PC-3 (cell line): Measurements from ENCODE around the gene JAG2. TPM values are rescaled to one million over a fixed set of nuclear protein-coding genes. Genes with fewer than 3 reads are reported as not detected.

Source experiments
- ATAC-seq: fragments of 200-7000 bp; cut with Tn5 transposase; 2 replicates; pipeline ENCODE4 v1.9.1; 2020; ENCODE audit warnings: mild to moderate bottlenecking, moderate library complexity
- BruUV-seq: library from RNA; stranded (reverse); fragments of 400-500 nt; replicated peaks from 2 replicates; lab custom pipeline; 2021; lab: Mats Ljungman, UMichigan
- CTCF ChIA-PET: fragments of 300-600 bp; sonication (Branson Sonifier 250); formaldehyde crosslinking; loops from one replicate; lab custom pipeline; 2022; ENCODE audit warnings: antibody characterized with exemption; lab: Charles Lee
- POLR2A ChIA-PET: fragments of 300-600 bp; sonication (Branson Sonifier 250); formaldehyde crosslinking; loops from one replicate; lab custom pipeline; 2022; ENCODE audit warnings: antibody characterized with exemption; ENCODE audit not compliant: unreplicated experiment; lab: Charles Lee
- DNase-seq: peaks from one replicate; pipeline ENCODE4 v3.0.0-alpha.2; 2015
- H2AFZ ChIP-seq: fragments of 300-600 bp; sonication (generic); 2 replicates; pipeline ENCODE4 v1.6.0; 2016; ENCODE audit warnings: antibody characterized with exemption, low read length
- H3F3A ChIP-seq: fragments of 300-600 bp; sonication (generic); one replicate; pipeline ENCODE4 v1.6.0; 2017; ENCODE audit warnings: antibody characterized with exemption, low read length, control low read depth, mild to moderate bottlenecking; ENCODE audit not compliant: unreplicated experiment
- H3K27ac ChIP-seq: fragments of 300-600 bp; sonication (generic); 2 replicates; pipeline ENCODE4 v1.5.1; 2016; ENCODE audit warnings: mild to moderate bottlenecking, low read length
- H3K27me3 ChIP-seq: fragments of 300-600 bp; sonication (generic); 2 replicates; pipeline ENCODE4 v1.6.1; 2016; ENCODE audit warnings: low read length, mixed read lengths
- H3K36me3 ChIP-seq: fragments of 300-600 bp; sonication (generic); 2 replicates; pipeline ENCODE4 v1.6.1; 2016; ENCODE audit warnings: low read depth, mixed run types, low read length, mixed read lengths
- H3K4me1 ChIP-seq: fragments of 300-600 bp; sonication (generic); 2 replicates; pipeline ENCODE4 v1.5.1; 2016; ENCODE audit warnings: low read length; ENCODE audit not compliant: insufficient read depth
- H3K4me2 ChIP-seq: fragments of 300-600 bp; sonication (generic); 2 replicates; pipeline ENCODE4 v1.6.0; 2016; ENCODE audit warnings: low read length
- H3K4me3 ChIP-seq: fragments of 300-600 bp; sonication (generic); 2 replicates; pipeline ENCODE4 v1.5.1; 2016; ENCODE audit warnings: mild to moderate bottlenecking, low read length, mixed read lengths
- H3K79me2 ChIP-seq: fragments of 300-600 bp; sonication (generic); 2 replicates; pipeline ENCODE4 v1.6.1; 2017; ENCODE audit warnings: low read length, mixed read lengths
- H3K9ac ChIP-seq: fragments of 300-600 bp; sonication (generic); 2 replicates; pipeline ENCODE4 v1.6.0; 2016; ENCODE audit warnings: mild to moderate bottlenecking, low read length
- H3K9me2 ChIP-seq: fragments of 300-600 bp; sonication (generic); replicated peaks from 2 replicates; pipeline ENCODE4 v1.6.1; 2016; ENCODE audit warnings: mixed run types, low read length, mixed read lengths
- H3K9me3 ChIP-seq: fragments of 300-600 bp; sonication (generic); 2 replicates; pipeline ENCODE4 v1.6.1; 2016; ENCODE audit warnings: low read length, mixed read lengths
- H4K20me1 ChIP-seq: fragments of 300-600 bp; sonication (generic); 2 replicates; pipeline ENCODE4 v1.6.1; 2016; ENCODE audit warnings: low read length, mixed read lengths
- CTCF ChIP-seq: fragments of 300-600 bp; sonication (generic); conservative IDR thresholded peaks from 2 replicates; pipeline ENCODE4 v1.5.1; 2017; ENCODE audit warnings: antibody characterized with exemption, low read depth, mild to moderate bottlenecking, low read length
- EZH2 ChIP-seq: fragments of 300-600 bp; sonication (generic); IDR thresholded peaks from one replicate; pipeline ENCODE4 v1.6.1; 2017; ENCODE audit warnings: antibody characterized with exemption, mild to moderate bottlenecking, low read length; ENCODE audit not compliant: unreplicated experiment
- EZH2phosphoT487 ChIP-seq: fragments of 300-600 bp; sonication (generic); IDR thresholded peaks from 2 replicates; pipeline ENCODE4 v1.6.1; 2018; ENCODE audit warnings: mild to moderate bottlenecking, antibody characterized with exemption, low read length, borderline replicate concordance
- intact Hi-C: fragments of 100-400 bp; cut with micrococcal nuclease; formaldehyde crosslinking; loops from 2 replicates; pipeline ENCODE4 v1.9.0; 2023
- total RNA-seq: library from RNA; depleted of rRNA; stranded (reverse); fragments of >200 nt; gene quantifications from 2 replicates; pipeline ENCODE4 v1.2.3, GENCODE V29; 2014

The JAG2 gene
- total RNA-seq, 1 experiment from 2014 or later, result 57.1 TPM

- no peak overlapping the region for H3K9ac ChIP-seq
- ChIA-PET CTCF (interaction anchor here (0.6 kb wide), 2 partner anchors 304 to 318 kb away, joined by 4 to 6 read pairs; no protein-coding TSS in a partner anchor), POLR2A (no interaction called here)
- no peaks in the 10 kb centered on the region for H3K79me2 ChIP-seq
- no peaks in the 10 kb centered on the region for H3K27me3 ChIP-seq
- ATAC-seq (no peak), DNase-seq (no peak)
- TF ChIP-seq EZH2phosphoT487 (no peak), EZH2 (no peak), CTCF (no peak; the same call in 1 of the 2 replicates)
- no peak overlapping the region for H3K4me3 ChIP-seq
- H3K9me2 ChIP-seq, result no peaks in the 10 kb centered on the region
- no peaks in the 10 kb centered on the region for H3K9me3 ChIP-seq
- H3K36me3 ChIP-seq, result no peaks in the 10 kb centered on the region
- intact Hi-C loops, result no loop called here
- H3K4me1 ChIP-seq, result peaks cover 24% of the 10 kb centered on the region
- no peaks in the 10 kb centered on the region for H3F3A ChIP-seq
- no TSS peak for BruUV-seq
- no peaks in the 10 kb centered on the region for H4K20me1 ChIP-seq
- H2AFZ ChIP-seq, result no peak overlapping the region
- no peak overlapping the region for H3K27ac ChIP-seq
- H3K4me2 ChIP-seq, result no peak overlapping the region
Measured at GRCh38 chr14:105207460-105207901, 38.9 kb upstream of the JAG2 start.

- POLR2A ChIA-PET, result no interaction called here
- no TSS peak for BruUV-seq
- Histone ChIP-seq H3K4me1 (peaks cover 24% of the 10 kb centered on the region), H3K4me2 (no peak overlapping the region), H2AFZ (no peak overlapping the region), H3K36me3 (no peaks in the 10 kb centered on the region), H3K79me2 (no peaks in the 10 kb centered on the region), H3K27me3 (no peaks in the 10 kb centered on the region), H3K9me3 (no peaks in the 10 kb centered on the region), H3K4me3 (no peak overlapping the region), H3K27ac (no peak overlapping the region), H4K20me1 (no peaks in the 10 kb centered on the region), H3F3A (no peaks in the 10 kb centered on the region), H3K9me2 (no peaks in the 10 kb centered on the region), H3K9ac (no peak overlapping the region)
- DNase-seq, result no peak
- TF ChIP-seq EZH2phosphoT487 (no peak), CTCF (no peak), EZH2 (no peak)
- no peak for ATAC-seq
- intact Hi-C loops, result no loop called here
- CTCF ChIA-PET, result interaction anchor here (0.6 kb wide), 2 partner anchors 304 to 318 kb away, joined by 4 to 6 read pairs; no protein-coding TSS in a partner anchor
Measured at GRCh38 chr14:105206873-105207272, 38.3 kb upstream of the JAG2 start.

- Histone ChIP-seq H3K27me3 (no peaks in the 10 kb centered on the region), H4K20me1 (no peaks in the 10 kb centered on the region), H3F3A (no peaks in the 10 kb centered on the region), H3K79me2 (no peaks in the 10 kb centered on the region), H3K9me2 (no peaks in the 10 kb centered on the region), H3K4me3 (no peak overlapping the region), H3K9ac (no peak overlapping the region), H3K9me3 (no peaks in the 10 kb centered on the region), H3K27ac (no peak overlapping the region), H3K36me3 (no peaks in the 10 kb centered on the region), H2AFZ (no peak overlapping the region), H3K4me1 (peaks cover 24% of the 10 kb centered on the region), H3K4me2 (no peak overlapping the region)
- DNase-seq (no peak), ATAC-seq (peak; percentile 4; the same call in 1 of the 2 replicates)
- ChIA-PET POLR2A (interaction anchor here (0.6 kb wide), 1 partner anchor 51 kb away, joined by 6 read pairs; no protein-coding TSS in a partner anchor), CTCF (no interaction called here)
- TF ChIP-seq CTCF (no peak), EZH2 (no peak), EZH2phosphoT487 (no peak)
- intact Hi-C loops, result no loop called here
- no TSS peak for BruUV-seq
Measured at GRCh38 chr14:105205673-105206208, 37.2 kb upstream of the JAG2 start.
